GM18502 (cell line): Measurements from ENCODE around the gene STAT6.

Source experiments
- ATAC-seq: cut with Tn5 transposase; IDR thresholded peaks from one replicate; pipeline ENCODE4 v1.9.1; 2021; ENCODE audit warnings: mild to moderate bottlenecking; ENCODE audit not compliant: unreplicated experiment, poor library complexity

Gene STAT6

GRCh38 chr12:57111031-57111734, at the start of gene STAT6:
TSS of gene STAT6 (minus strand) at chr12:57111362. CDS start at chr12:57108278, 3,084 bp downstream.
- peak; percentile 58 for ATAC-seq

- no peak for ATAC-seq
Measured at GRCh38 chr12:57160741-57161140, 49.6 kb upstream of the STAT6 start.

- ATAC-seq = no peak
Measured at GRCh38 chr12:57160040-57160439, 48.9 kb upstream of the STAT6 start.

GRCh38 chr12:57159311-57159710, 48.1 kb upstream of the STAT6 start:
- no peak for ATAC-seq

GRCh38 chr12:57158665-57159064, 47.5 kb upstream of the STAT6 start:
- no peak for ATAC-seq

GRCh38 chr12:57158186-57158585, 47.0 kb upstream of the STAT6 start:
- no peak for ATAC-seq

GRCh38 chr12:57157588-57158173, 46.5 kb upstream of the STAT6 start:
- no peak for ATAC-seq

GRCh38 chr12:57156701-57157403, 45.7 kb upstream of the STAT6 start:
- ATAC-seq = no peak

- ATAC-seq = no peak
Measured at GRCh38 chr12:57154804-57155434, 43.8 kb upstream of the STAT6 start.

GRCh38 chr12:57154076-57154475, 42.9 kb upstream of the STAT6 start:
- ATAC-seq = no peak

GRCh38 chr12:57153415-57153997, 42.3 kb upstream of the STAT6 start:
- ATAC-seq = no peak

GRCh38 chr12:57152639-57153038, 41.5 kb upstream of the STAT6 start:
- no peak for ATAC-seq

- no peak for ATAC-seq
Measured at GRCh38 chr12:57151741-57152630, 40.8 kb upstream of the STAT6 start.

- no peak for ATAC-seq
Measured at GRCh38 chr12:57150400-57151000, 39.3 kb upstream of the STAT6 start.

- no peak for ATAC-seq
Measured at GRCh38 chr12:57149245-57149900, 38.2 kb upstream of the STAT6 start.

GRCh38 chr12:57148469-57149244, 37.5 kb upstream of the STAT6 start:
- ATAC-seq = no peak

GRCh38 chr12:57146961-57147944, 36.1 kb upstream of the STAT6 start, which contains the start of gene LRP1-AS:
TSS of gene LRP1-AS (minus strand) at chr12:57147619.
- no peak for ATAC-seq
